D721Med (cell line): ENCODE data around the gene ATP2B2.

Experiments used
- DNase-seq: peaks from one replicate; pipeline ENCODE4 v3.0.0; 2011; ENCODE audit warnings: low spot score; ENCODE audit not compliant: insufficient read length
- FAIRE-seq: peaks from 2 replicates; lab custom pipeline; 2011; peaks lifted over from hg19 to GRCh38; lab: Jason Lieb, UNC
- TF ChIP-seq, protein P1 (sequence below): IDR thresholded peaks from 2 replicates; pipeline ENCODE4 v1.5.1; 2012; ENCODE audit warnings: mild to moderate bottlenecking, control low read depth; ENCODE audit not compliant: insufficient read depth; ENCODE audit errors: missing control alignments

The ATP2B2 gene

DNA sequence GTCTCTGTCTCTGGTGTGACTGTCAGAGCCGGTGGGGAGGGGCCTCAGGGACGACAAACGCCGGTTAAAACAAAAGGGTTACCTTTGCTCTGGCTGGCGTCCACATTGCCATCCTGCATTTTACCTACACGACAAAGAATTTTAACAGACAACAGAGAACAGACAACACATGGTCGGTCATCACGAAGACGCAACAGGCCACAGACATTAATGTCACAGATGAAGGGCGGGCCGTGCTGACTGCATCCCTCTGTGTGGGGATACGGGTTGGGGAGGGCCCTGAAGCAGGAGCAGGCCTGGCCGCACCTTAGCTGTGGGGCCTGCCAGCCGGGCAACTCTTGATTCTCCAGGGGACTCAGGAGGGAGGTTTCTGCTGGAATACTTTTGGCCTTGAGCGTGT lies 126.2 kb downstream of the ATP2B2 start:
- TF ChIP-seq, protein P1, sequence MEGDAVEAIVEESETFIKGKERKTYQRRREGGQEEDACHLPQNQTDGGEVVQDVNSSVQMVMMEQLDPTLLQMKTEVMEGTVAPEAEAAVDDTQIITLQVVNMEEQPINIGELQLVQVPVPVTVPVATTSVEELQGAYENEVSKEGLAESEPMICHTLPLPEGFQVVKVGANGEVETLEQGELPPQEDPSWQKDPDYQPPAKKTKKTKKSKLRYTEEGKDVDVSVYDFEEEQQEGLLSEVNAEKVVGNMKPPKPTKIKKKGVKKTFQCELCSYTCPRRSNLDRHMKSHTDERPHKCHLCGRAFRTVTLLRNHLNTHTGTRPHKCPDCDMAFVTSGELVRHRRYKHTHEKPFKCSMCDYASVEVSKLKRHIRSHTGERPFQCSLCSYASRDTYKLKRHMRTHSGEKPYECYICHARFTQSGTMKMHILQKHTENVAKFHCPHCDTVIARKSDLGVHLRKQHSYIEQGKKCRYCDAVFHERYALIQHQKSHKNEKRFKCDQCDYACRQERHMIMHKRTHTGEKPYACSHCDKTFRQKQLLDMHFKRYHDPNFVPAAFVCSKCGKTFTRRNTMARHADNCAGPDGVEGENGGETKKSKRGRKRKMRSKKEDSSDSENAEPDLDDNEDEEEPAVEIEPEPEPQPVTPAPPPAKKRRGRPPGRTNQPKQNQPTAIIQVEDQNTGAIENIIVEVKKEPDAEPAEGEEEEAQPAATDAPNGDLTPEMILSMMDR: no peak
- DNase-seq (no peak), FAIRE-seq (no peak)

GRCh38 chr3:10378742-10379141 lies 126.6 kb downstream of the ATP2B2 start:
- no peak for FAIRE-seq
- TF ChIP-seq, protein P1: no peak
- no peak for DNase-seq

DNA sequence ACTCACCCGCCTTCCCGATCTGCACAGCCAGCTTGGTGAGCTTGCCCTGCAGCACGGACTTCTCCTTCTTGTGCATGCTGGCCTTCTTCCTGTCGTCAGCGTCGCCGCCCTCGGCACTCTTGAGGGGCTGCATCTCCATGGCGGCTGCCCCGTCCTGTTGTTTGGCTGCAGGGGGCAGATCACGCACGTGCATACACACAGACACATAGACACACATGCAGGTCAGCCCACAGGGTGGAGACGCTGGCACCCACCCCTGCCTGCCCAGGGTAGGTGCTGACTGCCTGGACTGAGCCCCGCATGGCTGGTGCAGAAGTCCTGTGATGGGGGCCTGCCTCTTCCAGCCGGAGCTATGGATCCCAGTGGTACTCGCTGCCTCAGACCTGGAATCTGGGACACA lies 127.1 kb downstream of the ATP2B2 start:
- FAIRE-seq (no peak), DNase-seq (no peak)
- TF ChIP-seq, protein P1: no peak

- DNase-seq (no peak), FAIRE-seq (no peak)
- TF ChIP-seq, protein P1: no peak
These were observed 128.1 kb downstream of the ATP2B2 start for GRCh38 chr3:10377148-10377725.

GRCh38 chr3:10376353-10376752 lies 129.0 kb downstream of the ATP2B2 start:
- TF ChIP-seq, protein P1: no peak
- DNase-seq: no peak
- no peak for FAIRE-seq

GRCh38 chr3:10375296-10376053 lies 129.9 kb downstream of the ATP2B2 start:
- no peak for DNase-seq
- TF ChIP-seq, protein P1: no peak
- no peak for FAIRE-seq

- DNase-seq (no peak), FAIRE-seq (no peak)
- TF ChIP-seq, protein P1: no peak
These were observed 131.1 kb downstream of the ATP2B2 start for GRCh38 chr3:10374311-10374710.
